H1 (cell line): ENCODE results near the gene SMCP.

Source experiments
- ATF3 ChIP-seq: IDR thresholded peaks from 2 replicates; pipeline ENCODE4 v1.6.1; 2011; ENCODE audit warnings: low read depth, mild to moderate bottlenecking, low read length; ENCODE audit not compliant: insufficient read depth
- CBX5 ChIP-seq: fragments of 300-800, 300-1000 bp; sonication (generic); IDR thresholded peaks from 2 replicates; pipeline ENCODE4 v1.7.1; 2016; ENCODE audit warnings: antibody characterized with exemption, low read length, low read depth
- FOSL1 ChIP-seq: IDR thresholded peaks from 2 replicates; pipeline ENCODE4 v1.6.1; 2011; ENCODE audit warnings: mild to moderate bottlenecking, low read depth, low read length, moderate library complexity; ENCODE audit not compliant: insufficient read depth
- GABPA ChIP-seq: IDR thresholded peaks from 2 replicates; pipeline ENCODE4 v1.6.1; 2011; ENCODE audit warnings: mild to moderate bottlenecking, low read length, moderate library complexity, borderline replicate concordance; ENCODE audit not compliant: insufficient read depth
- HDAC2 ChIP-seq, 2 experiments: fragments of 300-600 bp in 1 of 2; sonication (generic) in 1 of 2; IDR thresholded peaks; 2 replicates each; pipeline ENCODE4 v1.6.1; 2011 to 2012; ENCODE audit warnings: low read depth in 2 of 2, low read length in 2 of 2, mild to moderate bottlenecking in 2 of 2, moderate library complexity in 2 of 2, borderline replicate concordance in 1 of 2, inconsistent platforms in 1 of 2
- HDAC6 ChIP-seq: IDR thresholded peaks from one replicate; pipeline ENCODE4 v1.7.1; 2012; ENCODE audit warnings: low read depth, mild to moderate bottlenecking, inconsistent platforms, low read length, moderate library complexity
- JUN ChIP-seq: IDR thresholded peaks from 2 replicates; pipeline ENCODE4 v1.6.1; 2011; ENCODE audit warnings: low read depth, mild to moderate bottlenecking, improper control_type of control experiment, low read length
- NANOG ChIP-seq: IDR thresholded peaks from 2 replicates; pipeline ENCODE4 v1.6.1; 2011; ENCODE audit warnings: low read length, low read depth, mild to moderate bottlenecking, inconsistent platforms; ENCODE audit not compliant: insufficient read depth, poor library complexity, severe bottlenecking
- RXRA ChIP-seq: IDR thresholded peaks from 2 replicates; pipeline ENCODE4 v1.6.1; 2011; ENCODE audit warnings: low read depth, mild to moderate bottlenecking, low read length, moderate library complexity; ENCODE audit not compliant: insufficient read depth
- TF ChIP-seq, protein P1 (sequence below), 3 experiments: IDR thresholded peaks; 1 replicate in 2 of 3; 2 replicates in 1 of 3; pipeline versions ENCODE4 v1.5.1 to v1.6.1; 2011; ENCODE audit warnings: low read length in 3 of 3, mild to moderate bottlenecking in 3 of 3, inconsistent platforms in 2 of 3, low read depth in 1 of 3, moderate library complexity in 1 of 3; ENCODE audit not compliant: insufficient read depth in 1 of 3; ENCODE audit errors: control extremely low read depth in 1 of 3

DNA sequence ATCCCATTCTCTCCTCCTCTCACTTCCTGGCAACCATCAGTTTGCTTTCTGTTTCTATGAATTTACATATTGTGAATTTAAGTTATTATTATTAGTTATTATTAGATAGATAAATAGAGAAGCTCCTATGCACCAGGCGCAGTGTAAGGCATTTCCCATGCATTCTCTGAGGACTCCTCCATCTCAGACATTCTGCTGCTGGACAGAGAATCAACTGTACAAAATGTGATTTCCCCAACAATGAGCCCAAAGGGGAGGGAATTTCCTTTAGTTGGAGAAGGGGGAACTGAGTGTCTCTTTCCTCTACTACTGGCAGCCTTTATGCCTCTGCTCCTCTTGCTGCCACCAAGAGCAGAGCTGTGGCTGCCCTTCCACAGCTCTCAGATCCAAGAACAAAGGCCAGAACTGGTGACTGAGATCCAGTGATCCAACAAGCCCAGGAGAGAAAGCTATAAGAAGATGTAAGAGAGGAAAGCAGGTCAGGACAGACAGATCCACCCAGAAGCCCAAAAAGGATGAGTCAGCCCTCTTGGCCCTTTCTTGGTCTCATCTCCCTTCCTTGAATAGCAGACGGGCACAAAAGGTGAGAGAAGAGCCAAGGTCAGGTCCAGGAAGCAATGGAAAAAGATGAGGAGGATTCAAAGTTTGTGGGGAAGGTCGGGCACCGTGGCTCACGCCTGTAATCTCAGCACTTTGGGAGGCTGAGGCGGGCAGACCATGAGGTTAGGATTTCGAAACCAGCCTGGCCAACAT, 26.7 kb downstream of the SMCP start:
- TF ChIP-seq, protein P1, sequence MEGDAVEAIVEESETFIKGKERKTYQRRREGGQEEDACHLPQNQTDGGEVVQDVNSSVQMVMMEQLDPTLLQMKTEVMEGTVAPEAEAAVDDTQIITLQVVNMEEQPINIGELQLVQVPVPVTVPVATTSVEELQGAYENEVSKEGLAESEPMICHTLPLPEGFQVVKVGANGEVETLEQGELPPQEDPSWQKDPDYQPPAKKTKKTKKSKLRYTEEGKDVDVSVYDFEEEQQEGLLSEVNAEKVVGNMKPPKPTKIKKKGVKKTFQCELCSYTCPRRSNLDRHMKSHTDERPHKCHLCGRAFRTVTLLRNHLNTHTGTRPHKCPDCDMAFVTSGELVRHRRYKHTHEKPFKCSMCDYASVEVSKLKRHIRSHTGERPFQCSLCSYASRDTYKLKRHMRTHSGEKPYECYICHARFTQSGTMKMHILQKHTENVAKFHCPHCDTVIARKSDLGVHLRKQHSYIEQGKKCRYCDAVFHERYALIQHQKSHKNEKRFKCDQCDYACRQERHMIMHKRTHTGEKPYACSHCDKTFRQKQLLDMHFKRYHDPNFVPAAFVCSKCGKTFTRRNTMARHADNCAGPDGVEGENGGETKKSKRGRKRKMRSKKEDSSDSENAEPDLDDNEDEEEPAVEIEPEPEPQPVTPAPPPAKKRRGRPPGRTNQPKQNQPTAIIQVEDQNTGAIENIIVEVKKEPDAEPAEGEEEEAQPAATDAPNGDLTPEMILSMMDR (IDR thresholded peaks at IDR 0.05; ENCODE audit: control extremely low read depth in 1 of 3, insufficient read depth in 1 of 3, low read depth in 1 of 3, low read length in 3 of 3) = no peak
- no peak for TF ChIP-seq HDAC2 (IDR thresholded peaks at IDR 0.05; ENCODE audit: borderline replicate concordance in 1 of 2, low read depth in 2 of 2, low read length in 2 of 2)
- no peak for TF ChIP-seq RXRA
- TF ChIP-seq CBX5 = no peak
- no peak for TF ChIP-seq HDAC6
- no peak for TF ChIP-seq GABPA
- TF ChIP-seq NANOG = no peak
- no peak for TF ChIP-seq ATF3
- no peak for TF ChIP-seq JUN
- no peak for TF ChIP-seq FOSL1
